Left lung (tissue), 10 donors: ENCODE measurements around the gene GMEB1. TPM values are rescaled to one million over a fixed set of nuclear protein-coding genes. Genes with fewer than 3 reads are reported as not detected.
"Not testable (repeated sequence)": the region's sequence is repeated elsewhere in the genome, so short reads cannot be mapped to it uniquely, and the experiment has no call there.

Experiments used
- ATAC-seq: fragments of 200-7000 bp; cut with Tn5 transposase; one replicate; pipeline ENCODE4 v1.9.1; 2020; ENCODE audit warnings: moderate library complexity
- DNase-seq, 4 donors: peaks; one replicate each; pipeline ENCODE4 v3.0.0-alpha.2; 2013 to 2020
- H3K27ac ChIP-seq, 2 donors: fragments of 200-600 bp; sonication (generic) in 1 of 2; one replicate each; pipeline versions ENCODE4 v1.5.0 to v1.8.0; 2020 to 2021
- H3K27me3 ChIP-seq, 2 donors: fragments of 200-600 bp; sonication (generic) in 1 of 2; one replicate each; pipeline versions ENCODE4 v1.5.0 to v1.8.0; 2020 to 2021
- H3K36me3 ChIP-seq, 2 donors: fragments of 200-600 bp; sonication (generic) in 1 of 2; one replicate each; pipeline versions ENCODE4 v1.5.0 to v1.8.0; 2020 to 2021
- H3K4me1 ChIP-seq, 2 donors: fragments of 200-600 bp; one replicate each; pipeline ENCODE4 v1.8.0; 2021
- H3K4me3 ChIP-seq, 2 donors: fragments of 200-600 bp; sonication (generic) in 1 of 2; one replicate each; pipeline versions ENCODE4 v1.5.0 to v1.8.0; 2020 to 2021; ENCODE audit warnings: mild to moderate bottlenecking in 1 of 2
- H3K9me3 ChIP-seq, 2 donors: fragments of 200-600 bp; sonication (generic) in 1 of 2; one replicate each; pipeline versions ENCODE4 v1.5.0 to v1.8.0; 2020 to 2021
- intact Hi-C, 2 donors: fragments of 100-400 bp; cut with DNase I; formaldehyde crosslinking; loops; one replicate each; pipeline versions ENCODE4 v1.11.2 to v1.14.2; 2022
- polyA plus RNA-seq, 6 donors: library from polyadenylated mRNA; unstranded; fragments of 120-200 nt; gene quantifications; one replicate each; pipeline ENCODE4 v1.2.1, GENCODE V29; 2013; ENCODE audit not compliant: insufficient read length in 6 of 6
- total RNA-seq, 2 donors: library from RNA; stranded (reverse); fragmentation: NEBNext Ultra II Directional; extraction: Animal tissue kit (Norgen Biotek cat#: 25700); gene quantifications; one replicate each; pipeline ENCODE4 v1.2.1, GENCODE V29; 2021
- TF ChIP-seq, protein P1 (sequence below), 2 donors: fragments of 200-600 bp; sonication (generic) in 1 of 2; IDR thresholded peaks; one replicate each; pipeline versions ENCODE4 v1.5.0 to v1.8.0; 2021; ENCODE audit warnings: antibody characterized with exemption in 2 of 2
- donor health status: DM: no; HTN: yes; CAD: no.
- donor health status: DM: no; HTN: no; CAD: no.

GMEB1 gene
- total and polyA plus RNA-seq, 8 donors, result 10.6 to 18.6 (median 16.7) TPM

DNA sequence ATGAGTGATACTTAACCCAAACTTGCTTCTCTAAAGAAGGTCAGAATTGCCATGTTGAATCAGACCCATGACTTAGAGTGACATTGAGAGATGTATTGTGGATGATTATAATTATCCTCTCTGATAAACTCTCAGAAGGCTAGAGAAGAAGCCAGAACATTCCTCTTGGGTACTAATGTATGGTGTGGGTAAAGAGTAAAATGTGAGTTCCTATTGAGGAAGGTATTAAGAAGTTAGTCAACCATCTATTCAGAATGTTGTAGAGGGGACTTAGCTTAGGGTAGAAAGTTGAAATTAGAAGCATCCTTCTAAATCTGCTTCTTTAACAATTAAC, 7.3 kb downstream of the GMEB1 start:
- H3K36me3 ChIP-seq, result peaks cover 0 to 1% of the 10 kb centered on the region in 2 donors
- intact Hi-C loops, result no loop called here
- H3K4me3 ChIP-seq, result no peak overlapping the region
- H3K27ac ChIP-seq, result no peak overlapping the region
- no peaks in the 10 kb centered on the region for H3K27me3 ChIP-seq
- H3K4me1 ChIP-seq, result no peaks in the 10 kb centered on the region
- H3K9me3 ChIP-seq, result no peaks in the 10 kb centered on the region
- no peak for DNase-seq
- TF ChIP-seq, protein P1, sequence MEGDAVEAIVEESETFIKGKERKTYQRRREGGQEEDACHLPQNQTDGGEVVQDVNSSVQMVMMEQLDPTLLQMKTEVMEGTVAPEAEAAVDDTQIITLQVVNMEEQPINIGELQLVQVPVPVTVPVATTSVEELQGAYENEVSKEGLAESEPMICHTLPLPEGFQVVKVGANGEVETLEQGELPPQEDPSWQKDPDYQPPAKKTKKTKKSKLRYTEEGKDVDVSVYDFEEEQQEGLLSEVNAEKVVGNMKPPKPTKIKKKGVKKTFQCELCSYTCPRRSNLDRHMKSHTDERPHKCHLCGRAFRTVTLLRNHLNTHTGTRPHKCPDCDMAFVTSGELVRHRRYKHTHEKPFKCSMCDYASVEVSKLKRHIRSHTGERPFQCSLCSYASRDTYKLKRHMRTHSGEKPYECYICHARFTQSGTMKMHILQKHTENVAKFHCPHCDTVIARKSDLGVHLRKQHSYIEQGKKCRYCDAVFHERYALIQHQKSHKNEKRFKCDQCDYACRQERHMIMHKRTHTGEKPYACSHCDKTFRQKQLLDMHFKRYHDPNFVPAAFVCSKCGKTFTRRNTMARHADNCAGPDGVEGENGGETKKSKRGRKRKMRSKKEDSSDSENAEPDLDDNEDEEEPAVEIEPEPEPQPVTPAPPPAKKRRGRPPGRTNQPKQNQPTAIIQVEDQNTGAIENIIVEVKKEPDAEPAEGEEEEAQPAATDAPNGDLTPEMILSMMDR (IDR thresholded peaks at IDR 0.05), result no peak
- no peak for ATAC-seq

GRCh38 chr1:28680151-28680550, 11.6 kb downstream of the GMEB1 start:
- H3K4me3 ChIP-seq, result no peak overlapping the region
- H3K36me3 ChIP-seq, result peaks cover 0 to 43% of the 10 kb centered on the region in 2 donors
- H3K4me1 ChIP-seq, result no peaks in the 10 kb centered on the region
- ATAC-seq (no peak), DNase-seq (no peak)
- TF ChIP-seq, protein P1 (IDR thresholded peaks at IDR 0.05), result no peak
- no peaks in the 10 kb centered on the region for H3K27me3 ChIP-seq
- intact Hi-C loops, result no loop called here
- H3K9me3 ChIP-seq, result no peaks in the 10 kb centered on the region
- no peak overlapping the region for H3K27ac ChIP-seq

- ATAC-seq, result no peak
- no peaks in the 10 kb centered on the region for H3K9me3 ChIP-seq
- intact Hi-C loops, result no loop called here
- TF ChIP-seq, protein P1 (IDR thresholded peaks at IDR 0.05), result no peak
- peaks cover 0 to 56% of the 10 kb centered on the region in 2 donors for H3K36me3 ChIP-seq
- H3K4me1 ChIP-seq, result no peaks in the 10 kb centered on the region
- H3K4me3 ChIP-seq, result no peak overlapping the region
- no peak for DNase-seq
- no peak overlapping the region for H3K27ac ChIP-seq
- no peaks in the 10 kb centered on the region for H3K27me3 ChIP-seq
Observed at GRCh38 chr1:28682840-28683239, 14.3 kb downstream of the GMEB1 start.

DNA sequence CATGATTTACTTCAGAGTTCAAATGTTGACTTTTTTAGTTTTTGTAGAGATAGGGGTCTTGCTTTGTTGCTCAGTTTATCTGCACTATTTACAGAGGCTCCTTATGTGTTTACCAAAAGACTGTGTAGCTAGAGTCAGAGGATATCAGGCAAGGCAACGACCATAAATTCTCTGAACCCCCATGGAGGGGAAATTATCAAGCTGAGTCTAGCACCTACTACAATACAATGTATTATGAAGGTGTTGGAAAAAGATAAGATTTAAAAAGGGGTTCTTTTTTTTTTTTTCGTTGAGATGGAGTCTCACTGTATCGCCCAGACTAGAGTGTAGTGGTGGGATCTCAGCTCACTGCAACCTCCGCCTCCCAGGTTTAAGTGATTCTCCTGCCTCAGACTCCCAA, 16.4 kb downstream of the GMEB1 start:
- Histone ChIP-seq H3K4me1 (no peaks in the 10 kb centered on the region), H3K27me3 (no peaks in the 10 kb centered on the region), H3K4me3 (no peak overlapping the region), H3K36me3 (peaks cover 0 to 62% of the 10 kb centered on the region in 2 donors), H3K9me3 (no peaks in the 10 kb centered on the region), H3K27ac (no peak overlapping the region)
- no peak for DNase-seq
- intact Hi-C loops, result no loop called here
- no peak for ATAC-seq
- TF ChIP-seq, protein P1 (IDR thresholded peaks at IDR 0.05), result no peak

DNA sequence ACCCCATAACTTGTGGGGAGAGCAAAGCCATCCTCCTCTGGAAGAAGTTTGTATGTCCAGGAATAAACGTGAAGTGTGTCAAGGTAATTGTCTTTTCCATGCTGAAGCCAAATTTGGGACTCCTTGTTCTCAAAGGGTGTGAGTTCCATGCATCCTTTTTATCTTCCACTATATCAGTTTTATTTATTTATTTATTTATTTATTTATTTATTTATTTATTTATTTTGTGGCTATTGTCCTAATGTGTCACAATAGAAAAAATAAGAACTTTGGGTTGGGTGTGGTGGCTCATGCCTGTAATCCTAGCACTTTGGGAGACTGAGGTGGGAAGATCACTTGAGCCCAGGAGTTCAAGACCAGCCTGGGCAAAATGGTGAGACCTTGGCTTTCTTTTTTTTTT, 23.0 kb downstream of the GMEB1 start:
- peaks cover 0 to 69% of the 10 kb centered on the region in 2 donors for H3K36me3 ChIP-seq
- intact Hi-C loops, DNase-seq, ATAC-seq, H3K27me3 ChIP-seq, H3K27ac ChIP-seq, H3K4me1 ChIP-seq, H3K9me3 ChIP-seq, H3K4me3 ChIP-seq: not testable (repeated sequence)

GRCh38 chr1:28703629-28704028, 35.0 kb downstream of the GMEB1 start:
- DNase-seq (no peak), ATAC-seq (no peak)
- Histone ChIP-seq H3K36me3 (peaks cover 0 to 99% of the 10 kb centered on the region in 2 donors), H3K4me3 (no peak overlapping the region), H3K27me3 (no peaks in the 10 kb centered on the region), H3K4me1 (no peaks in the 10 kb centered on the region), H3K27ac (no peak overlapping the region), H3K9me3 (no peaks in the 10 kb centered on the region)
- TF ChIP-seq, protein P1 (IDR thresholded peaks at IDR 0.05), result no peak
- intact Hi-C loops, result no loop called here
